K562 (cell line): ENCODE measurements around the gene ANTKMT. TPM values are rescaled to one million over a fixed set of nuclear protein-coding genes. Genes with fewer than 3 reads are reported as not detected.

Experiments used
- AFF1 ChIP-seq, 2 experiments: fragments of 450-650 bp; IDR thresholded peaks; 2 replicates each; pipeline ENCODE4 v1.6.1; 2018; ENCODE audit warnings: mild to moderate bottlenecking in 2 of 2, low read depth in 1 of 2; ENCODE audit not compliant: partially characterized antibody in 2 of 2
- CEBPZ ChIP-seq: fragments of 150-350 bp; IDR thresholded peaks from 2 replicates; pipeline ENCODE4 v1.6.1; 2014; ENCODE audit warnings: low read depth, mild to moderate bottlenecking, low read length, borderline replicate concordance
- GABPA ChIP-seq: fragments of 200-800 bp; sonication (Bioruptor generic); conservative IDR thresholded peaks from 2 replicates; pipeline ENCODE4 v1.6.1; 2016; ENCODE audit warnings: low read depth, missing genetic modification characterization, missing compliant biosample characterization
- JUNB ChIP-seq: fragments of 450-650 bp; formaldehyde crosslinking; conservative IDR thresholded peaks from 2 replicates; pipeline ENCODE4 v1.4.0; 2020; ENCODE audit warnings: mild to moderate bottlenecking
- PCBP1 ChIP-seq: fragments of 200-400 bp; formaldehyde crosslinking; IDR thresholded peaks from 2 replicates; pipeline ENCODE4 v1.6.1; 2018; ENCODE audit warnings: mild to moderate bottlenecking, low read depth, low read length; ENCODE audit not compliant: poor library complexity, severe bottlenecking
- PCBP2 ChIP-seq: fragments of 200-400 bp; formaldehyde crosslinking; IDR thresholded peaks from 2 replicates; pipeline ENCODE4 v1.6.1; 2018; ENCODE audit warnings: low read length, low read depth, mild to moderate bottlenecking, moderate library complexity; ENCODE audit not compliant: poor library complexity, severe bottlenecking
- PHF8 ChIP-seq: fragments of 200-600 bp; sonication (generic); IDR thresholded peaks from 2 replicates; pipeline ENCODE4 v1.6.1; 2012; ENCODE audit warnings: mixed run types, mild to moderate bottlenecking, inconsistent platforms, low read length, moderate library complexity, borderline replicate concordance
- SRSF7 ChIP-seq: fragments of 200-400 bp; formaldehyde crosslinking; optimal IDR thresholded peaks from 2 replicates; pipeline ENCODE3; 2017; ENCODE audit warnings: mild to moderate bottlenecking, low read depth, low read length
- USF2 ChIP-seq: sonication (generic); formaldehyde crosslinking; IDR thresholded peaks from 2 replicates; pipeline ENCODE4 v1.5.0; 2020; ENCODE audit warnings: missing genetic modification reagents
- ZNF436 ChIP-seq: fragments of 250-450, 450-650 bp; sonication (Bioruptor Pico); formaldehyde crosslinking; IDR thresholded peaks from 2 replicates; pipeline ENCODE4 v1.7.0; 2020; ENCODE audit warnings: mild to moderate bottlenecking
- polyA plus RNA-seq, 8 experiments: library from polyadenylated mRNA; depleted of rRNA in 4 of 8; stranded (reverse) in 5 of 8; unstranded in 3 of 8; fragments of >200 nt; fragmentation: Nextera tagmentation in 2 of 8; fragmentation: Illumina TruSeq in 1 of 8; extraction: Ambion mirVana in 2 of 8; extraction: Trizol in 1 of 8; gene quantifications; 2 replicates each; pipeline versions ENCODE4 v1.2.1 to v1.2.3, GENCODE V29; 2011 to 2014; ENCODE audit warnings: inconsistent platforms in 1 of 8, missing spikeins in 1 of 8
- total RNA-seq, 7 experiments: library from RNA; depleted of rRNA in 6 of 7; stranded (reverse); fragments of >200 nt in 6 of 7; fragmentation: Illumina TruSeq in 2 of 7; extraction: Trizol in 2 of 7; gene quantifications; 2 replicates each; pipeline versions ENCODE4 v1.2.1 to v1.2.3, GENCODE V29; 2011 to 2021; ENCODE audit warnings: low replicate concordance in 1 of 7

ANTKMT gene
- total and polyA plus RNA-seq, 9 of the 15 experiments (the other 6 are each of a cell fraction or from before 2014, with no cell fraction given): 0.58 to 217 (median 19.1) TPM

GRCh38 chr16:694863-695354 lies 26.0 kb upstream of the ANTKMT start (continued):
- peak; percentile 30; the same call in 1 of the 2 replicates for TF ChIP-seq PHF8
- TF ChIP-seq ZNF436 (CRISPR knock-in tag): no peak
- TF ChIP-seq PCBP1: peak; percentile 8
- TF ChIP-seq GABPA (tag): peak; percentile 68
- no peak for TF ChIP-seq SRSF7
- no peak for TF ChIP-seq AFF1 (IDR thresholded peaks at IDR 0.05; ENCODE audit: low read depth in 1 of 2, partially characterized antibody in 2 of 2)
- TF ChIP-seq USF2: no peak
- TF ChIP-seq CEBPZ: no peak
- no peak for TF ChIP-seq JUNB (CRISPR knock-in tag)
- TF ChIP-seq PCBP2: no peak
